VCaP (cell line): ENCODE data around the gene SUMO2.

Experiments used
- H3K27ac ChIP-seq: fragments of 450-650 bp; 2 replicates; pipeline ENCODE4 v1.5.1; 2017
- TF ChIP-seq, protein P1 (sequence below): fragments of 450-650 bp; conservative IDR thresholded peaks from 2 replicates; pipeline ENCODE4 v1.5.1; 2017; ENCODE audit warnings: mild to moderate bottlenecking, moderate library complexity

The SUMO2 gene

DNA sequence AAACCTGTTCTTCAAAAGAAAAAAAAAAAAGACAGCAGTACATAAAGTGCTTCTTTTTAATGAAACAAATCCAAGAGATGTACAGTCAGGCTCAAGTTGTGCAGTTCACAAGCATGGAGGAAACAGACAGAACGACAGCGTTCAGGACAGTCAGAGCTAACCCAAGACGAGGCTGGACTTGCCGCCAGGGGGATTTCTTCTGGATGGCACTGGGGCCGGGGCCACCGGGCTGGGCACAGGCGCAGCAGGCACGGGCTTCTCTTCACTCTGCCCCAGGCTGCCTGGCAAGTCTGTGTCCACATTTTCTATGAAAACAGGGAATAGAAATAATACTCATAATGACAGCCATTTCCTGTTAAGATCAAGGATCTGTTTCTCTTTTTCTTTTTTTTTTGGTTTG lies 46.8 kb downstream of the SUMO2 start:
- peak overlapping the region; percentile 36 for H3K27ac ChIP-seq
- TF ChIP-seq, protein P1, sequence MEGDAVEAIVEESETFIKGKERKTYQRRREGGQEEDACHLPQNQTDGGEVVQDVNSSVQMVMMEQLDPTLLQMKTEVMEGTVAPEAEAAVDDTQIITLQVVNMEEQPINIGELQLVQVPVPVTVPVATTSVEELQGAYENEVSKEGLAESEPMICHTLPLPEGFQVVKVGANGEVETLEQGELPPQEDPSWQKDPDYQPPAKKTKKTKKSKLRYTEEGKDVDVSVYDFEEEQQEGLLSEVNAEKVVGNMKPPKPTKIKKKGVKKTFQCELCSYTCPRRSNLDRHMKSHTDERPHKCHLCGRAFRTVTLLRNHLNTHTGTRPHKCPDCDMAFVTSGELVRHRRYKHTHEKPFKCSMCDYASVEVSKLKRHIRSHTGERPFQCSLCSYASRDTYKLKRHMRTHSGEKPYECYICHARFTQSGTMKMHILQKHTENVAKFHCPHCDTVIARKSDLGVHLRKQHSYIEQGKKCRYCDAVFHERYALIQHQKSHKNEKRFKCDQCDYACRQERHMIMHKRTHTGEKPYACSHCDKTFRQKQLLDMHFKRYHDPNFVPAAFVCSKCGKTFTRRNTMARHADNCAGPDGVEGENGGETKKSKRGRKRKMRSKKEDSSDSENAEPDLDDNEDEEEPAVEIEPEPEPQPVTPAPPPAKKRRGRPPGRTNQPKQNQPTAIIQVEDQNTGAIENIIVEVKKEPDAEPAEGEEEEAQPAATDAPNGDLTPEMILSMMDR = no peak

DNA sequence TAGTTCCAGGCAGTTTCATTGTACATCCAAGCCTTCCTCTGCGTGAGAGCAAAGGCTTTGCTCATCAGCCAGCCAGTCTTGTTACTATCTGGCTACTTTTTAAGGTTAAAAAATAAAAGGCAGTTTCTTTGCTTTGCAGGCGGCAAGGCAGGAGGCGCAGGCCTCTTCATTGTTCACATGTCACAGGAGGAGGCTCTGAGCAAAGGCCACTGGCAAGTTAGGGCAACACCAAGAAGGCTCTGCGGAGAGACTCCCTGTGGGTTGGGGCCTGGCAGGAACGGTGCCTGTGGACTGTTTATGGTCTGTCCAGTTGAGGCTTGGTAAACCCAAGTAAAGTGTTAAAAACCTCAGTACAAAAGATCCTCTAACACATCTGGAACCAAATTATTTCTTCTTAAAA lies 47.3 kb downstream of the SUMO2 start:
- TF ChIP-seq, protein P1 = no peak
- H3K27ac ChIP-seq = no peak overlapping the region

DNA sequence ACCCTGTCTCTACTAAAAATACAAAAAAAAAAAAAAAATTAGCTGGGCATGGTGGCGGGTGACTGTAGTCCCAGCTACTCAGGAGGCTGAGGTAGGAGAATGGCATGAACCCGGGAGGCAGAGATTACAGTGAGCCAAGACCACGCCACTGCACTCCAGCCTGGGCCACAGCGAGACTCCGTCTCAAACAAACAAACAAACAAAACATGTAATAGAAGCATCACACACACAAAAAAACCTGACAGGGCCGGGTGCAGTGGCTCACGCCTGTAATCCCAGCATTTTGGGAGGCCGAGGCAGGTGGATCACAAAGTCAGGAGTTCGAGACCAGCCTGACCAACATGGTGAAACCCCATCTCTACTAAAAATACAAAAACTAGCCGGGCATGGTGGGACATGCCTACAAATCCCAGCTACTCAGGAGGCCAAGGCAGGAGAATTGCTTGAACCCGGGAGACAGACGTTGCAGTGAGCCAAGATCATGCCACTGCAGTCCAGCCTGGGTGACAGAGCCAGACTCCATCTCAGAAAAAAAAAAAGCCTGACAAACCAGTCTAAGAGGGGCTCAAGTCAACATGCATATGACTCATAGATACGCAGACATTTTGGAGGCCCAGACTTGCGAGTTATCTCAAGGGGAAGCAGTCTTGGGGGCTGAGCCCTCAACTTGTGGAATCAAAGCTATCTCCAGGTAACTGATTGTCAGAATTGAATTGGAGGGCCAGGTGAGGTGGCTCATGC lies 49.0 kb downstream of the SUMO2 start:
- H3K27ac ChIP-seq = peak overlapping the region; percentile 77

DNA sequence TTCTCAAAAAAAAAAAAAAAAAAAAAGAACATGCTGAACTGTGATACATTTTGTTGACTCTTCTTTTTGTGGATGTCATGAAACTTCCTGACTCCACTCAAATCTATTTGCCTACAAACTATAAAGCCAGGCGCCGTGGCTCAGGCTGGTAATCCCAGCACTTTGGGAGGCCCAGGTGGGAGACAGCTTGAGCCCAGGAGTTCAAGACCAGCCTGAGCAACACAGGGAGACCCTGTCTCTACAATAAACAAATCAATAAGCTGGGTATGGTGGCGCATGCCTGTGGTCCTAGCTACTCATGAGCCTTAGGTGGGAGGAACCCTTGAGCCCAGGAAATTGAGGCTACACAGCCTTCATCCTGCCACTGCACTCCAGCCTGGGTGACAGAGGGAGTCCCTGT lies 49.8 kb downstream of the SUMO2 start:
- TF ChIP-seq, protein P1 = no peak
- peak overlapping the region; percentile 77 for H3K27ac ChIP-seq

DNA sequence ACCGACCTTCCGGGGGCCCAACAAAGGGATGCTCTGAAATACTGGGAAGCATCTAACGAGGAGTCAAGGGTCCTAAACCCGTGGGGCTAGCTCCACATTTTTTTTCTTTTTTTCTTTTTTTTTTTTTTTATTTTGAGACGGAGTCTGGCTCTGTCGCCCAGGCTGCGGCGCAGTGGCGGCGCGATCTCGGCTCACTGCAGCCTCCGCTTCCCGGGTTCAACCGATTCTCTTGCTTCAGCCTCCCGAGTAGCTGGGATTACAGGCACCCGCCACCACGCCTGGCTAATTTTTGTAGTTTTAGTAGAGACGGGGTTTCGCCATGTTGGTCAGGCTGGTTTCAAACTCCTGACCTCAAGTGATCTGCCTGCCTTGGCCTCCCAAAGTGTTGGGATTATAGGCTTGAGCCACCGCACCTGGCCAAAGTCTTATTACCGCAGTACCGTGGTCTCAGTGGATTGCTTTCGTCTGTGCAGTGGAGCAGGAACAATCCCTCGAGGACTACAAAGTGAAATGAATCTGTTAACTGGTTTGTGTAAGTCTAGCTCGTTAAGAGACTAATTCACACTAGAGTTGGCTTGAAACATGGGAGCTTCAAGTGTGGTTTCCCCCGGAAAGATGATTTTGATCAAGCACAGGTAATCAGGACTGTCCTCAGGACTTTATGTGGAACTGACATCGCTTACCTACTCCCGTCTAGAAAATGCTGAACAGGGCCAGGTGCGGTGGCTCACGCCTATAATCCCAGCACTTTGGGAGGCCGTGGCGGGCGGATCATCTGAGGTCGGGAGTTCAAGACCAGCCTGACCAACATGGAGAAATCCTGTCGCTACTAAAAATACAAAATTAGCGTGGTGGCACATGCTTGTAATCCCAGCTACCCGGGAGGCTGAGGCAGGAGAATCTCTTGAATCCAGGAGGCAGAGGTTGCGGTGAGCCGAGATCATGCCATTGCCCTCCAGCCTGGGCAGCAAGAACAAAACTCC lies 50.5 kb downstream of the SUMO2 start:
- peak overlapping the region; percentile 77 for H3K27ac ChIP-seq

DNA sequence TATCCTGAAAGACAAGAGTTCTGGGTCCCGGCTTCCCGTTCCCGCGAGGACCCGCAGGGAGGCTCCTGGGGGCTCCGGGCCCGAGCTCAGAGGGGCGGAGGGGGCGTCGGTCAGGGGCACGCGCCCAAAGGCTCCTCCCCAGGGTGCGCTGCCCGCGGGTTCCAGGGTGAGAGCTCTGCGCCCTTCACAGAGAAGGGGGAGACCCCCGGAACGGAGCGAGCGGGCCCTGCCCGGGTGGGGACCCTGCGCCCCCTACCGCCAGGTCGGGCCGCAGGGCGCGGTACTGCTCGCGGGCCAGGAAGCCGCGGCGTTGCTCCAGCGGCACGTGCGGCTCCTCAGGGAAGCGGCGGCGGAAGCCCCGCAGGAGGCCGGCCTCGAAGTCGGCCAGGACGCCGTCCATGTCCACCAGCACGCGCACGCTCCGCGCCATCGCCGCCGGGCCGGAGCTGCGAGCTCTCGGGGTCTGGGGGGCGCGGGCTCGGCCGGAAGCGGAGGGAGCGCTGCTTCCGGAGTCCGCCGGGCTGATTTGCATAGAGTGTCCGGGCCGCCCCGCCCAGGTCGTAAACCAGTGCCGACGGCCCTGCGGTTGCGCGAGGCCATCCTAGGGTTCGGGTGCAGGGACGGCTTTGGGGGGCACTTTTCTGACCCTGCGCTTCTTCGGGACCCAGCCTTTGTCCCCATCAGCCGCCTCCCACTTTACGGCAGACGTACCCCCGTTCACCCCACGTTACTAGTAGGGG lies 51.3 kb downstream of the SUMO2 start, which contains the start of gene NT5C:
TSS of gene NT5C (minus strand) at position 465 of the 740 bp plus-strand sequence. CDS start at position 430, 35 bp downstream.
- TF ChIP-seq, protein P1 = peak; percentile 77

DNA sequence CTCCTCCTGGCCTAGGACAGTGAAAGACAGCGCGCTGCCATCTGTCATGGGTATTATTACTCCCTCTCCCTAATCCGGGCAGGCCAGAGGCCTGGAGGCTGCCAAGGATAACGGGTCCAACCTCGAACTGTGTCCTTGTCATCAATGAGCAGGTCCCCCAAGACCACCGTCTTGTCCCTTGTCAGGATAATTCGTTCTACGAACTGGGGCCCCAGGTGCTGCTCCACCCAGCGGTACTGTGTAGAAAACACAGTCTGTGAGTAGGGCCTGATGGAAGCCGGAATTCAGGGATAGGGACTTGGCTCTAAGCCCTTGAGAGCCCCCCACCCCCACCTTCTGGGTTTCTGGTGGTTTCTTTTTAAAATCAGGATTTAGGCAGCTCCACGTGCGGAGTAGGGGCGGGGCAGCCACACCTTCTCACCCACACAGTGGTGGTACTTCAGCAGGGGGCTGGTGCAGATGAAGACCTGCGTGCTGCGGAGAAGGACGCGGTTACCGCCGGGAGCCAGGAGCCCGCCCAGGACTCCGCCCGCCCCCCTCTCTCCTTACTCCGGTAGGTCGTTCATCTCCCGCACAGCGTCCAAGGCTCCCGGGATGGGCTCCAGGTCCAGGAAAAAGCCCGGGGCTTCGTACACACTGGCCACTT lies 52.0 kb downstream of the SUMO2 start:
- TF ChIP-seq, protein P1 = no peak
- peak overlapping the region; percentile 77 for H3K27ac ChIP-seq

More for the DNA sequence above, 51.3 kb downstream of the SUMO2 start, which contains the start of gene NT5C:
- peak within 1 kb of the TSS; percentile 77 for H3K27ac ChIP-seq
